Measurements from ENCODE around the gene C1orf226. TPM values are rescaled to one million over a fixed set of nuclear protein-coding genes. Genes with fewer than 3 reads are reported as not detected.

The C1orf226 gene
- total and polyA plus RNA-seq, 2 experiments from 2014 or later = 2.8 to 6.6 TPM

DNA sequence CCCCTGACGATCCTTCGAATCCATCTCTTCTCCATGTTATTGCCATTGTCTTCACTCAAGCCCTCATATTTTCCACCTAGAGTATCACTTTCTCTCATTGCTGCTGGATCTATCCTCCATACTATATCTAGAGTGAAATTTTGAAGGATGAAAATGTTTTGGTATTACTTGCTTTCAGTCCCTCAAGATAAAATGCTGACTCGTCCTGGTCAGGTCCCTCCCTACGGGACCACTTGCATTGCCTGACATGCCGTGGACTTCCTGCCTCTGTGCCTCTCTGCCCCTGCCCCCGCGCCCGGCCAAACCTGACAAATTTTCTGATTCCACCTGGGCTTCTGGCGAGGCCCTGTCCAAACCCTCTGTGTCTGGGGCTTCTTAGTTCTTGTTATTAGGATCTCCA is 28.4 kb upstream of the C1orf226 start:
- H4K20me1 ChIP-seq (ENCODE audit: insufficient read depth, poor library complexity, severe bottlenecking) = no peaks in the 10 kb centered on the region
- H3K4me1 ChIP-seq (ENCODE audit: insufficient read depth) = peaks cover 34% of the 10 kb centered on the region
- H2AFZ ChIP-seq = no peak overlapping the region
- no peak overlapping the region for H3K4me2 ChIP-seq
- H3K9me2 ChIP-seq (replicated peaks; ENCODE audit: insufficient read depth) = no peaks in the 10 kb centered on the region
- H3K27ac ChIP-seq = no peak overlapping the region
- no peak overlapping the region for H3K4me3 ChIP-seq
- H3K9me3 ChIP-seq (ENCODE audit: low read depth) = no peaks in the 10 kb centered on the region
- TF ChIP-seq, protein P1, sequence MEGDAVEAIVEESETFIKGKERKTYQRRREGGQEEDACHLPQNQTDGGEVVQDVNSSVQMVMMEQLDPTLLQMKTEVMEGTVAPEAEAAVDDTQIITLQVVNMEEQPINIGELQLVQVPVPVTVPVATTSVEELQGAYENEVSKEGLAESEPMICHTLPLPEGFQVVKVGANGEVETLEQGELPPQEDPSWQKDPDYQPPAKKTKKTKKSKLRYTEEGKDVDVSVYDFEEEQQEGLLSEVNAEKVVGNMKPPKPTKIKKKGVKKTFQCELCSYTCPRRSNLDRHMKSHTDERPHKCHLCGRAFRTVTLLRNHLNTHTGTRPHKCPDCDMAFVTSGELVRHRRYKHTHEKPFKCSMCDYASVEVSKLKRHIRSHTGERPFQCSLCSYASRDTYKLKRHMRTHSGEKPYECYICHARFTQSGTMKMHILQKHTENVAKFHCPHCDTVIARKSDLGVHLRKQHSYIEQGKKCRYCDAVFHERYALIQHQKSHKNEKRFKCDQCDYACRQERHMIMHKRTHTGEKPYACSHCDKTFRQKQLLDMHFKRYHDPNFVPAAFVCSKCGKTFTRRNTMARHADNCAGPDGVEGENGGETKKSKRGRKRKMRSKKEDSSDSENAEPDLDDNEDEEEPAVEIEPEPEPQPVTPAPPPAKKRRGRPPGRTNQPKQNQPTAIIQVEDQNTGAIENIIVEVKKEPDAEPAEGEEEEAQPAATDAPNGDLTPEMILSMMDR (IDR thresholded peaks at IDR 0.05; ENCODE audit: poor library complexity) = no peak
- TF ChIP-seq EZH2 (IDR thresholded peaks at IDR 0.05; ENCODE audit: borderline replicate concordance) = no peak
- no peak for TF ChIP-seq EZH2phosphoT487 (IDR thresholded peaks at IDR 0.05; ENCODE audit: low read depth, severe bottlenecking, unreplicated experiment)
- no peak for DNase-seq (ENCODE audit: low spot score)
- H3K79me2 ChIP-seq = no peaks in the 10 kb centered on the region
- H3K27me3 ChIP-seq = no peaks in the 10 kb centered on the region
- 94% methylated on average over 9 of the region's 9 CpGs for WGBS (ENCODE audit: low lambda C conversion rate, missing lambda C conversion rate)
- no peaks in the 10 kb centered on the region for H3K36me3 ChIP-seq (replicated peaks; ENCODE audit: insufficient read depth, low read depth)

DNA sequence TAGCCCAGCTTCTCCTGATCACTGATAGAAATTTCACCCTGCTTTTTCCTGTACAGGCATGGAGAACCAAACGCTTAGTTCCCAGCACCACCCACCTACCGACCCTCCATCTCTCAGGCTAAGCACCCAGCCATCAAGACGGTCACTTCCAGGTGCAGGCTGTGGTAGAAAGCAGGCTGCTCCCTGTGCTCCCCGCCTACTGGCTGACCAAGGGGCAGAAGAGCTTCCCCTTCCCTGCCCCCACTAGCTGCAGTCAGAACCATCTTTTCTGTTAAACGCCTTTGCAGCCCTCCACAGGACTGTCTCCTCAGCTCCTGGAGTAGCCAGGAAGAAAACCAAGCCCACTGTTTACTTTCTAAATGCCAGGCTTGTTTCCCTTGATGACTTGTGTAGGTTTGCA is 27.8 kb upstream of the C1orf226 start:
- Histone ChIP-seq H2AFZ (no peak overlapping the region), H3K4me2 (no peak overlapping the region), H3K36me3 (replicated peaks; ENCODE audit: insufficient read depth, low read depth) (no peaks in the 10 kb centered on the region), H3K4me1 (ENCODE audit: insufficient read depth) (peaks cover 34% of the 10 kb centered on the region), H3K27me3 (no peaks in the 10 kb centered on the region), H3K79me2 (no peaks in the 10 kb centered on the region), H4K20me1 (ENCODE audit: insufficient read depth, poor library complexity, severe bottlenecking) (no peaks in the 10 kb centered on the region), H3K27ac (no peak overlapping the region), H3K4me3 (no peak overlapping the region), H3K9me3 (ENCODE audit: low read depth) (no peaks in the 10 kb centered on the region), H3K9me2 (replicated peaks; ENCODE audit: insufficient read depth) (no peaks in the 10 kb centered on the region)
- no peak for DNase-seq (ENCODE audit: low spot score)
- TF ChIP-seq, protein P1 (IDR thresholded peaks at IDR 0.05; ENCODE audit: poor library complexity) = no peak
- TF ChIP-seq EZH2 (IDR thresholded peaks at IDR 0.05; ENCODE audit: borderline replicate concordance) = no peak
- no peak for TF ChIP-seq EZH2phosphoT487 (IDR thresholded peaks at IDR 0.05; ENCODE audit: low read depth, severe bottlenecking, unreplicated experiment)
- 75% methylated on average over 5 of the region's 5 CpGs for WGBS (ENCODE audit: low lambda C conversion rate, missing lambda C conversion rate)

DNA sequence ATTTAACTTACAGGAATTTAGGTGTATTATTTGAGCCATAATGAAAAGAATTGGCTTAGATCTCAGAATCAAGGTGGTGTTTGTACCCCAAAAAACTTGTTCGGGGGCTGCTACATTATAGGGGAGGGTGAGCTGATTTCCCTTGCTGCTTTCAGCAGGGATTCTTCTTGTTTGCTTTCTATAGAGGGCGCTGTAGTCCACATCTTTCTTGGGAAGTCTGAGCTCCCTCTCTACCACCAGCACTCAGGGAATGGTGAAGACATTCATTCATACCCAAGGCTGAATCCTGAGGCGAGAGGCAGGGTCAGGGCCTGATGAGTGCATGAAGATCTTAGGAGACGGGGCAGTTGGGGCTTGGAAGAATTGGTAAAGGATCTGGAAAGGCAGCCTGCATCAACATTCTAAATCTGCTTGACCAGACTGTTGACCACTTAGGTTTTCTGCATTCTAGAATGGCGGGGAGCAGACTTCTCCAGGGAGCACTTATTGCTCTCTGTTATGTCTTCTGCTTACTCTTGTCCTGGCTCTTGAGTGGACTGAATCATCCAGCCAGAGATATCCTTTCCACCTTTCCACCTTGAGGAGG is 23.8 kb upstream of the C1orf226 start:
- H3K27ac ChIP-seq = no peak overlapping the region
- no peaks in the 10 kb centered on the region for H3K36me3 ChIP-seq (replicated peaks; ENCODE audit: insufficient read depth, low read depth)
- H3K27me3 ChIP-seq = no peaks in the 10 kb centered on the region
- H3K9me2 ChIP-seq (replicated peaks; ENCODE audit: insufficient read depth) = no peaks in the 10 kb centered on the region
- H3K4me3 ChIP-seq = no peak overlapping the region
- peaks cover 9% of the 10 kb centered on the region for H3K4me1 ChIP-seq (ENCODE audit: insufficient read depth)
- peak; percentile 60 for DNase-seq (ENCODE audit: low spot score)
- no peak for TF ChIP-seq EZH2phosphoT487 (IDR thresholded peaks at IDR 0.05; ENCODE audit: low read depth, severe bottlenecking, unreplicated experiment)
- TF ChIP-seq EZH2 (IDR thresholded peaks at IDR 0.05; ENCODE audit: borderline replicate concordance) = no peak
- TF ChIP-seq, protein P1 (IDR thresholded peaks at IDR 0.05; ENCODE audit: poor library complexity) = peak; percentile 55
- H3K9me3 ChIP-seq (ENCODE audit: low read depth) = no peaks in the 10 kb centered on the region
- no peaks in the 10 kb centered on the region for H3K79me2 ChIP-seq
- H2AFZ ChIP-seq = no peak overlapping the region
- 46% methylated on average over 5 of the region's 5 CpGs for whole genome bisulfite sequencing (ENCODE audit: low lambda C conversion rate, missing lambda C conversion rate)
- no peak overlapping the region for H3K4me2 ChIP-seq
- no peaks in the 10 kb centered on the region for H4K20me1 ChIP-seq (ENCODE audit: insufficient read depth, poor library complexity, severe bottlenecking)

Measured in hepatocyte (in vitro differentiated cells).